ENCODE data around the gene ABCA8. TPM values are rescaled to one million over a fixed set of nuclear protein-coding genes. Genes with fewer than 3 reads are reported as not detected.
"Not testable (repeated sequence)": the region's sequence is repeated elsewhere in the genome, so short reads cannot be mapped to it uniquely, and the experiment has no call there.

The ABCA8 gene, protein sequence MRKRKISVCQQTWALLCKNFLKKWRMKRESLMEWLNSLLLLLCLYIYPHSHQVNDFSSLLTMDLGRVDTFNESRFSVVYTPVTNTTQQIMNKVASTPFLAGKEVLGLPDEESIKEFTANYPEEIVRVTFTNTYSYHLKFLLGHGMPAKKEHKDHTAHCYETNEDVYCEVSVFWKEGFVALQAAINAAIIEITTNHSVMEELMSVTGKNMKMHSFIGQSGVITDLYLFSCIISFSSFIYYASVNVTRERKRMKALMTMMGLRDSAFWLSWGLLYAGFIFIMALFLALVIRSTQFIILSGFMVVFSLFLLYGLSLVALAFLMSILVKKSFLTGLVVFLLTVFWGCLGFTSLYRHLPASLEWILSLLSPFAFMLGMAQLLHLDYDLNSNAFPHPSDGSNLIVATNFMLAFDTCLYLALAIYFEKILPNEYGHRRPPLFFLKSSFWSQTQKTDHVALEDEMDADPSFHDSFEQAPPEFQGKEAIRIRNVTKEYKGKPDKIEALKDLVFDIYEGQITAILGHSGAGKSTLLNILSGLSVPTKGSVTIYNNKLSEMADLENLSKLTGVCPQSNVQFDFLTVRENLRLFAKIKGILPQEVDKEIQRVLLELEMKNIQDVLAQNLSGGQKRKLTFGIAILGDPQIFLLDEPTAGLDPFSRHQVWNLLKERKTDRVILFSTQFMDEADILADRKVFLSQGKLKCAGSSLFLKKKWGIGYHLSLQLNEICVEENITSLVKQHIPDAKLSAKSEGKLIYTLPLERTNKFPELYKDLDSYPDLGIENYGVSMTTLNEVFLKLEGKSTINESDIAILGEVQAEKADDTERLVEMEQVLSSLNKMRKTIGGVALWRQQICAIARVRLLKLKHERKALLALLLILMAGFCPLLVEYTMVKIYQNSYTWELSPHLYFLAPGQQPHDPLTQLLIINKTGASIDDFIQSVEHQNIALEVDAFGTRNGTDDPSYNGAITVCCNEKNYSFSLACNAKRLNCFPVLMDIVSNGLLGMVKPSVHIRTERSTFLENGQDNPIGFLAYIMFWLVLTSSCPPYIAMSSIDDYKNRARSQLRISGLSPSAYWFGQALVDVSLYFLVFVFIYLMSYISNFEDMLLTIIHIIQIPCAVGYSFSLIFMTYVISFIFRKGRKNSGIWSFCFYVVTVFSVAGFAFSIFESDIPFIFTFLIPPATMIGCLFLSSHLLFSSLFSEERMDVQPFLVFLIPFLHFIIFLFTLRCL (N-terminal part only)
- total RNA-seq (2021; fragmentation: NEBNext Ultra II Directional; extraction: Animal tissue kit (Norgen Biotek cat#: 25700)), result under 1 TPM in 2 of 6 experiments, not detected in 4; 0.12 to 0.14 TPM
- long read RNA-seq, result 0 reads

DNA sequence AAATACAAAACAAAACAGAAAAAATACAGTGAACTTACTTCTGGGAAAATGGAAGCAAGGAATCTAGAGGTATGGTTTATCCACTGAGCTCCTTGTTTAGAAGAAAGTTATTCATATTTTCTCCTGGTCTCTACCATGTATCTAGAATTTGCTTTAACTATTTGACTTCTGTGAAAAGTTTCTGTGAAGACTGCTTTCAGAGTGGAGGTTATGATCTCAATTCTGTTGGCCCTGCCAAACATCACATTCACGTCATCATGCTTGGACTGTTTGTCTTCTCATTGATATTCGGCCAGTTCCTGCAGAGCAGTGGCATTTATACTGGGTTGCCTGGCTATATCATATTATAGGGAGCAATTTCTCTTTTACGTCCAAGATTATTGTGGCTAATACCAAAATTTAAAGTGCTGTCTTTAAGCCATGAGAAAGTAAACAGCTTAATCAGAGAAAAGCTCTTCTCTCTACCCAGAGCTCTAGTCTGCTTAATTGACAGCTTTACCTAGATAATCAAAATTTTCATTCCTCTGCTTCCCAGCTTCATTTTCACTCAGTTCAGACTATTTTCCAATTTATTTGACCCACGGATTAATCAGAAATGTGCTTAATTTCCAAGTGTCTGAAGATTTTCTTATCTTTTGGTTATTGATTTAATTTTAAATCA lies at the start of gene ABCA8:
Gene ABCA8, minus strand, starts transcription at position 212 of the 661 bp plus-strand sequence. CDS start 13,358 bp downstream, outside the sequence.
- no peak within 1 kb of the TSS for H3K4me3 Mint-ChIP-seq
- H3K27me3 Mint-ChIP-seq (ENCODE audit: insufficient read depth), result no peaks in the 10 kb centered on the region
- H3K27ac Mint-ChIP-seq, result no peak within 1 kb of the TSS
- peaks cover 9% of the 10 kb centered on the region; the same call in 1 of the 2 replicates for H3K9me3 Mint-ChIP-seq
- H3K4me1 Mint-ChIP-seq (ENCODE audit: low read depth), result no peaks in the 10 kb centered on the region
- DNase-seq, result no peak
- TF ChIP-seq, protein P1, sequence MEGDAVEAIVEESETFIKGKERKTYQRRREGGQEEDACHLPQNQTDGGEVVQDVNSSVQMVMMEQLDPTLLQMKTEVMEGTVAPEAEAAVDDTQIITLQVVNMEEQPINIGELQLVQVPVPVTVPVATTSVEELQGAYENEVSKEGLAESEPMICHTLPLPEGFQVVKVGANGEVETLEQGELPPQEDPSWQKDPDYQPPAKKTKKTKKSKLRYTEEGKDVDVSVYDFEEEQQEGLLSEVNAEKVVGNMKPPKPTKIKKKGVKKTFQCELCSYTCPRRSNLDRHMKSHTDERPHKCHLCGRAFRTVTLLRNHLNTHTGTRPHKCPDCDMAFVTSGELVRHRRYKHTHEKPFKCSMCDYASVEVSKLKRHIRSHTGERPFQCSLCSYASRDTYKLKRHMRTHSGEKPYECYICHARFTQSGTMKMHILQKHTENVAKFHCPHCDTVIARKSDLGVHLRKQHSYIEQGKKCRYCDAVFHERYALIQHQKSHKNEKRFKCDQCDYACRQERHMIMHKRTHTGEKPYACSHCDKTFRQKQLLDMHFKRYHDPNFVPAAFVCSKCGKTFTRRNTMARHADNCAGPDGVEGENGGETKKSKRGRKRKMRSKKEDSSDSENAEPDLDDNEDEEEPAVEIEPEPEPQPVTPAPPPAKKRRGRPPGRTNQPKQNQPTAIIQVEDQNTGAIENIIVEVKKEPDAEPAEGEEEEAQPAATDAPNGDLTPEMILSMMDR (IDR thresholded peaks at IDR 0.05), result no peak
- H3K36me3 Mint-ChIP-seq (ENCODE audit: low read depth), result no peaks in the 10 kb centered on the region

DNA sequence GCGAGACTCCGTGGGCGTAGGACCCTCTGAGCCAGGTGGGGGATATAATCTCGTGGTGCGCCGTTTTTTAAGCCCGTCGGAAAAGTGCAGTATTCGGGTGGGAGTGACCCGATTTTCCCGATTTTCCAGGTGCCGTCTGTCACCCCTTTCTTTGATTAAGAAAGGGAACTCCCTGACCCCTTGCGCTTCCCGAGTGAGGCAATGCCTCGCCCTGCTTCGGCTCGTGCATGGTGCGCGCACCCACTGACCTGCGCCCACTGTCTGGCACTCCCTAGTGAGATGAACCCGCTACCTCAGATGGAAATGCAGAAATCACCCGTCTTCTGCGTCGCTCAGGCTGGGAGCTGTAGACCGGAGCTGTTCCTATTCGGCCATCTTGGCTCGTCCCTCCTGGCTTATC lies 49.6 kb upstream of the ABCA8 start:
- peaks cover 38% of the 10 kb centered on the region for H3K9me3 Mint-ChIP-seq
- not testable (repeated sequence) for H3K4me1 Mint-ChIP-seq (ENCODE audit: low read depth); H3K36me3 Mint-ChIP-seq (ENCODE audit: low read depth); H3K27me3 Mint-ChIP-seq (ENCODE audit: insufficient read depth); DNase-seq; H3K27ac Mint-ChIP-seq; H3K4me3 Mint-ChIP-seq

DNA sequence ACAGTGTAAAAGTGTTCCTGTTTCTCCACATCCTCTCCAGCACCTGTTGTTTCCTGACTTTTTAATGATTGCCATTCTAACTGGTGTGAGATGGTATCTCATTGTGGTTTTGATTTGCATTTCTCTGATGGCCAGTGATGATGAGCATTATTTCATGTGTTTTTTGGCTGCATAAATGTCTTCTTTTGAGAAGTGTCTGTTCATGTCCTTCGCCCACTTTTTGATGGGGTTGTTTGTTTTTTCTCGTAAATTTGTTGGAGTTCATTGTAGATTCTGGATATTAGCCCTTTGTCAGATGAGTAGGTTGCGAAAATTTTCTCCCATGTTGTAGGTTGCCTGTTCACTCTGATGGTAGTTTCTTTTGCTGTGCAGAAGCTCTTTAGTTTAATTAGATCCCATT lies 44.6 kb upstream of the ABCA8 start:
- not testable (repeated sequence) for H3K27ac Mint-ChIP-seq; H3K4me3 Mint-ChIP-seq; H3K4me1 Mint-ChIP-seq (ENCODE audit: low read depth); H3K36me3 Mint-ChIP-seq (ENCODE audit: low read depth); H3K27me3 Mint-ChIP-seq (ENCODE audit: insufficient read depth); H3K9me3 Mint-ChIP-seq; DNase-seq

DNA sequence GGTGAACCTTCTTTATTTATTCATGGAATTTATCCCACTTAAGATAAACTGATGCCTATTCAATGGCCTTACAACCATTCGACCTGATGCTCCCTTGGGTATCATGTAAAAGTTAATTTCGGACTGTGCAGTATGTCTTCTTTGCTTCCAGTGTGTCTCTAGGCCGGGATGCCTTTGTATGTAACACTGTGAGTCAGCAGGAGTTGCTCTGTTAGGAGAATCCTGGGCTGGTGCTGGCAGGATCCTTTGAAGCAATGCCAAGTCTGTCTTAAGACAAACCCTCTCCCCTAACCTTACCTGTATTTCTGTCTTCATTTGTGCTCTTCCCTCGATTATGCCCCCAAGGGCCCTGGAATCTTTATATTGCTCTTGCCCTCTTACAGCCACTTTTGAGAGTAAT lies 37.9 kb upstream of the ABCA8 start:
- peaks cover 29% of the 10 kb centered on the region for H3K9me3 Mint-ChIP-seq
- no peak for DNase-seq
- H3K27ac Mint-ChIP-seq, result no peak overlapping the region
- H3K36me3 Mint-ChIP-seq (ENCODE audit: low read depth), result no peaks in the 10 kb centered on the region; the same call in 1 of the 2 replicates
- no peak overlapping the region for H3K4me3 Mint-ChIP-seq
- no peaks in the 10 kb centered on the region for H3K4me1 Mint-ChIP-seq (ENCODE audit: low read depth)
- no peaks in the 10 kb centered on the region for H3K27me3 Mint-ChIP-seq (ENCODE audit: insufficient read depth)
- TF ChIP-seq, protein P1 (IDR thresholded peaks at IDR 0.05), result no peak

DNA sequence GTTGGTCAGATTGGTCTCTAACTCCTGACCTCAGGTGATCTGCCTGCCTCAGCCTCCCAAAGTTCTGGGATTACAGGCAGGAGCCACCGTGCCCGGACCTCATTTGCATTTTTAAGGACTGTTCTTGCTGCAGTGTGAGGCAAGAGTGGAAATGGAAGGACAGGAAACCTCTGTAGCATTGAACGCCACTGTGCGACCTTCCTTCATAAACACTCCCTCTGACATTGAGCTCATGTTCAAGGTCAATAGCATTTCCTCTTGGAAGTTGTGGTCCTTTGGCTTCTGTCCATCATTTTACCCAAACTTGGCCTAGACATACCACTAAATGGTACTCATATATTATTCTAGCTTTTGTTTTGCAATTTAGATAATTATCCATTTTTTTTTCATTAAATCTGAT lies 32.8 kb upstream of the ABCA8 start:
- H3K27me3 Mint-ChIP-seq (ENCODE audit: insufficient read depth), result no peaks in the 10 kb centered on the region
- H3K4me1 Mint-ChIP-seq (ENCODE audit: low read depth), result no peaks in the 10 kb centered on the region
- H3K4me3 Mint-ChIP-seq, result no peak overlapping the region
- H3K36me3 Mint-ChIP-seq (ENCODE audit: low read depth), result no peaks in the 10 kb centered on the region
- TF ChIP-seq, protein P1 (IDR thresholded peaks at IDR 0.05), result no peak
- H3K27ac Mint-ChIP-seq, result no peak overlapping the region
- DNase-seq, result no peak
- H3K9me3 Mint-ChIP-seq, result peaks cover 44% of the 10 kb centered on the region

DNA sequence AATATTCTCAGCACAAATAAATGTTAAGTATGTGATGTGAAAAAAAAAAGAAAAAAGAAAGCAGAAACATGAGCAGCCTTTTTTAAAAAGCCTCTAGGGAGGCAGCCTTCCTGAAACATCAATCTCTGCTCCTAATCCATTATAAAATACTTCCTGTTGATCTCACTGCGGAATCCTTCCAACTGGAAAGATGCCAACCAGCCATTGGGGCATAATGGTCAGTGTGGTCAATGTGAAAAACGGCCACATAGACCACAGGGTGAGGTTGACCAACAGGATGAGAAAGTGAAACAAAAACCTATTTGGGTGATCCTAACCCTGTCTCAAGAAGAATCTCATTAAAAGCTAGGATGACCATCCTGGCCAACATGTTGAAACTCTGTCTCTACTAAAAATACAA lies 26.1 kb upstream of the ABCA8 start:
- TF ChIP-seq, protein P1 (IDR thresholded peaks at IDR 0.05), result no peak
- no peak for DNase-seq
- Mint-ChIP-seq H3K9me3 (peaks cover 52% of the 10 kb centered on the region), H3K4me1 (ENCODE audit: low read depth) (no peaks in the 10 kb centered on the region), H3K36me3 (ENCODE audit: low read depth) (no peaks in the 10 kb centered on the region), H3K27ac (no peak overlapping the region), H3K27me3 (ENCODE audit: insufficient read depth) (no peaks in the 10 kb centered on the region), H3K4me3 (no peak overlapping the region)
